Right lobe of liver (tissue), 4 donors: Measurements from ENCODE around the gene RDH8.

Experiments used
- POLR2A ChIP-seq: fragments of 450-650 bp; IDR thresholded peaks from one replicate; pipeline ENCODE4 v1.6.1; 2017; ENCODE audit warnings: antibody characterized with exemption, mild to moderate bottlenecking
- TF ChIP-seq, protein P1 (sequence below), 4 donors: fragments of 200-600 bp in 3 of 4; fragments of 450-650 bp in 1 of 4; IDR thresholded peaks; one replicate each; pipeline versions ENCODE4 v1.5.1 to v1.8.0; 2016 to 2022; ENCODE audit warnings: antibody characterized with exemption in 4 of 4, mild to moderate bottlenecking in 2 of 4
- donor health status: DM: no; HTN: no; CAD: no.
- donor health status: DM: no; HTN: no; CAD: no.
- donor health status: DM: no; HTN: yes; CAD: no.

DNA sequence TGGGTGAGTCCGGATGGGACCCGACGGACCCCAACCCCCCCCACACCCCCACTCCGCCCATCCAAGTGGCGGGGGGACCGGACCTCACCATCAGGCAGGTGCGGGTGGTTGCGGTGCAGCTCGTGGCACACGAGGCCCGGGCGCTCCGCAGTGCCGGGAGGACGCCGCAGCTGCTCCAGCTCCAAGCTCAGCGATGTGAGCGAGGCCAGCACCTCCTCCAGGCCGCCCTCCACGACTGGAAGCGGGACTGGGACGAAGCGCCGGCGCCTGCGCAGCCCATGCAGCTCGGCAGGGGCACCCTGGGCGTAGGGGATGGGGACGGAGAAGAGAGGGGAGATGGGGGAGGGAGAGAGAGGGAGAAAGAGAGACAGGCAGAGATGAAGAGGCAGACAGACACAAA, 46.8 kb upstream of the RDH8 start:
- TF ChIP-seq, protein P1, sequence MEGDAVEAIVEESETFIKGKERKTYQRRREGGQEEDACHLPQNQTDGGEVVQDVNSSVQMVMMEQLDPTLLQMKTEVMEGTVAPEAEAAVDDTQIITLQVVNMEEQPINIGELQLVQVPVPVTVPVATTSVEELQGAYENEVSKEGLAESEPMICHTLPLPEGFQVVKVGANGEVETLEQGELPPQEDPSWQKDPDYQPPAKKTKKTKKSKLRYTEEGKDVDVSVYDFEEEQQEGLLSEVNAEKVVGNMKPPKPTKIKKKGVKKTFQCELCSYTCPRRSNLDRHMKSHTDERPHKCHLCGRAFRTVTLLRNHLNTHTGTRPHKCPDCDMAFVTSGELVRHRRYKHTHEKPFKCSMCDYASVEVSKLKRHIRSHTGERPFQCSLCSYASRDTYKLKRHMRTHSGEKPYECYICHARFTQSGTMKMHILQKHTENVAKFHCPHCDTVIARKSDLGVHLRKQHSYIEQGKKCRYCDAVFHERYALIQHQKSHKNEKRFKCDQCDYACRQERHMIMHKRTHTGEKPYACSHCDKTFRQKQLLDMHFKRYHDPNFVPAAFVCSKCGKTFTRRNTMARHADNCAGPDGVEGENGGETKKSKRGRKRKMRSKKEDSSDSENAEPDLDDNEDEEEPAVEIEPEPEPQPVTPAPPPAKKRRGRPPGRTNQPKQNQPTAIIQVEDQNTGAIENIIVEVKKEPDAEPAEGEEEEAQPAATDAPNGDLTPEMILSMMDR (IDR thresholded peaks at IDR 0.05): no peak
- TF ChIP-seq POLR2A: no peak
